Hindlimb muscle (tissue), 1 donor: Measurements from ENCODE around the gene KIRREL1. TPM values are rescaled to one million over a fixed set of nuclear protein-coding genes. Genes with fewer than 3 reads are reported as not detected.

ENCODE experiments used
- DNase-seq: peaks from one replicate; pipeline ENCODE4 v3.0.0-alpha.2; 2013
- polyA plus RNA-seq: library from polyadenylated mRNA; unstranded; fragments of 120-200 nt; gene quantifications from one replicate; pipeline ENCODE4 v1.2.1, GENCODE V29; 2013; ENCODE audit not compliant: insufficient read length

The KIRREL1 gene
- polyA plus RNA-seq, 1 donor, result 28.7 TPM

GRCh38 chr1:157975228-157975950, 18.1 kb upstream of the KIRREL1 start:
- DNase-seq, result no peak

DNA sequence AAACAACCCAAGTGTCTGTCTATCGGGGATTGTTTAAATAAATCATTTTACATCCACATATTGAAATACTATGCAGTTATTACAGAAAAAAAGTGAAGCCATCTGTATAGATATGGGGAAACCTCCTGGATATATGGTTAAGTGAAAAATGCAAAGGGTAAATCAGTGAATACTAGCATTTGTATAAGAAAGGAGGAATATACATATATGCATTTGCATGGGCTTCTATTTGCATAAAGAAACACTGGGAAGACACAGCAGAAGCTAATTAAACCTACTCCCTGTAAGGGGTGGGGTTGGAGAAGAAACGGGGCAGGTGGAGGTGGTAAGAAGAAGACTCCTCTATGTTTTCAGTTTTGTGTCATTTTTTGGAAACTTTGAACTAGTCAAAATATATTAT, 16.6 kb upstream of the KIRREL1 start:
- DNase-seq, result no peak

GRCh38 chr1:157978586-157979403, 14.7 kb upstream of the KIRREL1 start:
- DNase-seq, result no peak

DNA sequence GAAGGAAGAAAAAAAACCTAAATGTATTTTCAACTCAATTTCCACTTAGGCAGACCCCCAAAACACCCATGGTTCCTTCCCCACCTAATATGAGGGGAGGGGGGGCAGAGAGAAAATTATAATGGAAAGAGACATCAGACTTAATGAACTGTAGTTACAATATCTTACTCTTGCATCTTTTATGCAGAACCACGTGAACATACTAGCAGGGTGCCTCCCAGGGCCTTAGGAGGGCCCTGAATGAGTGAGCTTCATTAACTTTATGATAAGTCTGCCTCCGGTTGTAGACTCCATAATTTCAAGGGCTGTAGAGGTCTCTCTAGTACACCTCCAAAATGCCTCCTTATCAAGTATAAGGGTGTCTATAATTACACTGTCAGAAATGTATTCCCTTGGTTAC, 11.3 kb upstream of the KIRREL1 start:
- no peak for DNase-seq

DNA sequence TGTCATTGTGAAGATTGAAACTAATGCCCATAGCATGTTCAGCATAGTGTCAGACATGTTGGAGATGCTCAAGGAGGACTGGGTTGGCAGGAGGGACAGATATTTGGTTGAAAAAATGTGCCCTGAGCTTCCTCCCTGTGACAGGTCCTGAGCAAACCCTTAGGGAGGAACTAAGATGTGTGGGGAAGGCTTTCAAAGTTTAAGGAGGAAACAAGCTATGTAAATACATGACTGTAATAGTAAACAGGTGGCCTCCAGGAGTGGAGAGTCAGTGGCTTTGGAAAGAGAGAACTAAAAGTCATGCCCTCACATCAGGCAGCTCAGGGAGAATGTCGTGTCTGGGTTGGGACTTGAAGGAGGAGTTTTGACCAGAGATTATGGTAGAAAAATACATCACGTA, 9.7 kb upstream of the KIRREL1 start:
- no peak for DNase-seq

DNA sequence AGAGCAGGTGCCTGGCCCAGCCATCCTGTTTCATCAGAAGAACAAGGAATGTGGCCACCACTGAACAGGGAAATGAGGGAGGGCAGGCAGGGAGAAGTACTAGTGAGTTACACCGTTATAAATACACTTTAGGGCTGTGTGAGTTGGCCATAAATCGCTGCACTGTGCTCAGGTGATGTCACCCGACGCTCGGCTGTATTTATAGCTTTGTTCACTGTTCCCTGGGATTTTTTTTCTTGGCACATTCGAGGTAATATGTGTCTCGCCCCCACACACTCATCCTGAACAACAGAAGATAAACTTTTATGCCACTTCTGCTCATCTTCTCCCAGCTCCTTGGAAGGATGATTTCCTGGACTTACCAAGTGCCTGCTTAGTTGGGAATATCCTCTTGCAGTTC, 9.0 kb upstream of the KIRREL1 start:
- no peak for DNase-seq

DNA sequence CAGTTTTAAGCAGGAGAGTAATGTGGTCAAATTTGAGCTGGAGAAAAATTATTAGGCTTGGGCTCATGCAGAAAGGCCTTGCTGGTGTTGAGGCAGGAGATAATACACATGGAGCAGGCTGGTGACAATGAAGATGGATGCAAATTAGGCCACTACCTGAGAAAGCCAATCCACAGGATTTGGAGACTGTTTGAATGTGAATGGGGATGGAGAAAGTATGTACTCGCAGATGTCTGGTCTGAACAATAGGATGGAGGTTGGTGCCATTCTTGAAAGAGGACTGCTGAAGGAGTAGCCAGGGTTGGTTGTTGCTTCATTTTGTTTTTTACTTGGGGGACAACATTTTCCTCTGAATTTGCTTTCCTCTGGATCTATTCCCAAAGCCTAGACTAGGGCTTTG, 8.0 kb upstream of the KIRREL1 start:
- no peak for DNase-seq

GRCh38 chr1:157988002-157988401, 5.4 kb upstream of the KIRREL1 start:
- no peak for DNase-seq

DNA sequence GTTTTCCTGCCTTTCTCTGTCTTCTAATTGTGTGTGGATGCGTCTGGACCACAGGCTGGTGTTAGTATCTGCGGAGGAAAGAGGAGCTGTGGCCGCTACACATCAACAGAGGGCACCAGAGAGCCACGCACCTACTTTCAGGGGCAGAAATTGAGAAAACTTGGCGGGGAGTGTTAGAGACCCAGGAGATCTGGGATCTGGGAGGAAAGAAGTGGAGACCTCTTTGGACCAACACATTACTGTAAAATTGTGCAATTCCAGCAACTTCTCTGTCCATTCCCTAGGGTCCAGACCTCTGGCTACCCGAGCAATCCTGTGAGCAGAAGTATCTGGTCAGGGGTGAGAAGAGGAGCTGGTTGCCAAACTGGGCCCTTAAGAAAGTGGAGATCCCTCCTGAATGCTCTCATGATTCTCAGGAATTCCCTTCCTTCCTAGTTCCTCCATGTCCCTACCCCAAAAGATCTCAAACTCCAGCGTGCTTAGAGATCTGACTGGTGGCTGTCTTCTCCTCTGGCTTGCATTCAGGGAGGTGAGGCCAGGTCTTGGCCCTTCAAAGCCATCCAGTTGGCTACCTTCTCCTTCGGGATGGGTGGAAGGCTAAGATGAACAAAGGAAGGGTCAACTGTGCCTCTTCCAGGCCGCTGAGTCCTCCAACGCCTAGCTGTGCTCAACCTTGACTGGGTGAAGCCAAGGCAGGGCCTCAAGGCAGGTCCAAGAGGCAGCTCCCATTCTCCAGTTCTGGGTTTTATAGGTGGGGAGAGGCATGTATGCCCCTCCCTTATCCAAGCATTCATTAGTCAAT, 1.2 kb upstream of the KIRREL1 start:
- peak; percentile 83 for DNase-seq

GRCh38 chr1:157992833-157993146, 655 bp upstream of the KIRREL1 start:
- DNase-seq, result no peak

GRCh38 chr1:157993918-157994605, 617 bp downstream of the KIRREL1 start:
- peak; percentile 59 for DNase-seq

- DNase-seq, result no peak
These were observed 1.5 kb downstream of the KIRREL1 start for GRCh38 chr1:157994704-157995582.

GRCh38 chr1:157995583-157996169, 2.2 kb downstream of the KIRREL1 start:
- DNase-seq, result no peak

DNA sequence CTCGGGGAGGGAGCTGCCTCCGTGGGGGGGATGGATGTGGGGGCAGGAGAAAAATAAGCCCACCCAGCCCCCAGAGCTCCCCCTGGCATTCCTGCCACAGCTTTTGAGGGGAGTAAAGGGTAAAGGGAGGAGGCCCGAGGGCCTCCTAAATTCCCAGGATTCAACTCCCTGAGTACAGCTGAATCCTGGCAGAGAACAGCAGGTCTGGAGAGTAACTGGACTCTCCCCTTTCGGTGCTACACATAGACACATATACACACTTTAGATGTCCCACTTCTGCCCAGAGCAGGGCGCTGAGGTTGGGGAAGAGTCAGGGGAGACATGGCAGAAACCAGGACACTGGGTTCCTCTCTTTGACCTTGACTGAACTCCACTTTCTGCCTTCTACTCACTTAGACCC, 3.0 kb downstream of the KIRREL1 start:
- no peak for DNase-seq

DNA sequence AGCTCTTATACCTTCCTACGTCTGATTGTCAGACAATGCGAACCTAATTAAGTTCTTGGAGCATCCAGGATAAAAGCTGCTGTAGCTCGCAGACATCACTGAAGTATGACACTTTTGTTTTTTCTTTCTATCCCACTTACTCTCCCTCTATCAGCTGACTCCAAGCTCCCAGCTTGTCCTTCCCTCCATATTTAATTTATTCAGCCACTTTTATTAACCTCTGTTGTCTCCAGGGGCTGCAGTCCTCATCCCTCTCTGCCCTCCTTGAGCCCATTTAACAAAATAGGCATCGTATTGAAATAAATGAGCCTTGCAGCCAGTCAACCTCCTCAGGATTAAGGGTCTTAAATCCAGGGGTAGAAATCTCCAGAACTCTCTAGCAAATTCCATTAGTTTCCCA, 7.1 kb downstream of the KIRREL1 start:
- DNase-seq, result no peak

- DNase-seq, result no peak
These were observed 8.7 kb downstream of the KIRREL1 start for GRCh38 chr1:158002022-158002630.

- DNase-seq, result no peak
These were observed 9.4 kb downstream of the KIRREL1 start for GRCh38 chr1:158002631-158003405.

DNA sequence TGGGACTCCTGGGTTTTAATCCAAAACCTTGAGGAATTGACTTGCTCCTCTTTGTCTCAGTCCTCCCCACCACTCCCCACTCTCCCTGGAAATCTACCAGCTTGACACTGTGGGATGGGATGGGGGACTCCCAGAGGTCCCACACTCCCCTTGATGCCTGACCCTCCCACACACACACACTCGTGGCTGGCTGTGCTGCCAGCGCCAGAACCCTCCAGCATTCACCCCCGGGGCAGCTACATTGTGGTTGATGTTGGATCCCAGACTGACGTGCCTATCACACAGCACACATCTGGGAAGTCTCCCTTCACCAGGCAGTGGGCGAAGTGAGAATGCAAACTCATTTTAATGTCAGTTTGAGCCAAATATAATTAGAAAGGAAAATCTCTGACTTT, 10.0 kb downstream of the KIRREL1 start:
- no peak for DNase-seq

DNA sequence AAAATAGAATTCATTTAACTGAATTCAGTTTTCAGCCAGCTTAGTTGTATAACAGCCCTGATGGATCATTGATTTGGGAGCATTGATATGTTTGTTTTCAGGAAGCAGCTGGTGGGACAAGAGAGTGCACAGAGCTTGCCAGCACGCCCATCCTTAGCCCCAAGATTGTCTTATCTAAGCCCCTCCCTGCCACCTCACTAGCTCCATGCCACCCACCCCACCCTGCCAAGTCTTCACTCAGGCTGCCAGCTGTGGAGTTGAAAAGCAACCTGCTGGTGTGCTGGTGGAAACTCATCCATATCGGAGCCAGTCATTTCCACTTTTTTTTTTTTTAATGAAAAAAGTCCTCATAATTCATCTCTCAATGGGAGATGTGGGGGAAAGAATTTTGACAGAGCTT, 11.8 kb downstream of the KIRREL1 start:
- no peak for DNase-seq

GRCh38 chr1:158007180-158007579, 13.7 kb downstream of the KIRREL1 start:
- no peak for DNase-seq
